Measurements from ENCODE around the gene ANKRD6. TPM values are rescaled to one million over a fixed set of nuclear protein-coding genes. Genes with fewer than 3 reads are reported as not detected.

ANKRD6 gene
- polyA plus RNA-seq, 1 of the 3 experiments (the other 2 are of a cell fraction), result 2.6 TPM

DNA sequence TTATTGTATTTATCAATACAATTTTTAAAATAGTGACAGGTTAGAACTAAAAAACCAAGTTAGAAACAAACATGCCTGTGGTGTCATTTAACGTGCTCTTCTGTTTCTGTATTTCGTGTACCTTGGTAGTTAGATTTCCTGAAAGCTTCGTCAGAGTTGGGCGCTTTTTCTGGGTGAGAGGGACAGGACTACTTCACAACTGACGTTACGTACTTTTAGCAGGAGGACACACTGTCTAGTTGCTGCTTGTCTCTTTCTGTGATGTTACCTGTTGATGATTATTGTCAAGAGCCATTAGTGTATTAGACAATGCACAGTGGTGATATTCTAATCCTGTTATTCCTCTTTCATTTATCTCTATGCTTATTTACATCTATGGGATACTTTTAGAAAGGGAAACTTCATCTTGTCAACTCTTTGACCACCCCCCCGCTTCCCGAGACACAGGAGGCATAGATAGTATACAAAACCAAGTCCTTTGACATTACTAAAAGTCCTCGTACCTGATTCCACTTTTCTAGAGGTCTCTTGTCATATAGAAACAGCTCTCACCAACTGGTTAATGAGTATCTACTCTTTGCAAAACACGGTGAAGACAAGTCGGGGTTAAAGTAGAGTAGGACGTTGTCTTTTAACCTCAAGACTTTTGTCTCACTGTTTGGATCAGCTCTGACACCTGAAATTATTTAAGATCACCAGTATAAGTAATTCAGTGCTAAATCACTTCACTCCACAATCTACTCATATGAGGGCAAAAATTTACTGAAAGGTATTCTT is 109.3 kb downstream of the ANKRD6 start:
- no peak for DNase-seq
- TF ChIP-seq TAF1 (IDR thresholded peaks at IDR 0.05; ENCODE audit: borderline replicate concordance, low read depth, low read length) (no peak), YY1 (IDR thresholded peaks at IDR 0.05; ENCODE audit: low read depth) (no peak), RFX5 (IDR thresholded peaks at IDR 0.05; ENCODE audit: low read length) (no peak), RXRA (IDR thresholded peaks at IDR 0.05; ENCODE audit: borderline replicate concordance, low read depth) (no peak)
- WGBS (ENCODE audit: low lambda C conversion rate), result 73% methylated on average over 12 of the region's 12 CpGs
- Histone ChIP-seq H3K27ac (ENCODE audit: low read depth in 2 of 2, low read length in 1 of 2) (no peak overlapping the region), H3K4me2 (no peak overlapping the region), H4K20me1 (ENCODE audit: insufficient read depth) (no peaks in the 10 kb centered on the region), H2AFZ (ENCODE audit: low read depth) (no peak overlapping the region), H3K4me3 (ENCODE audit: low read depth in 2 of 2, low read length in 1 of 2) (no peak overlapping the region), H3K27me3 (ENCODE audit: insufficient read depth) (no peaks in the 10 kb centered on the region), H3K9me3 (no peaks in the 10 kb centered on the region), H3K36me3 (replicated peaks in 1 of 2; ENCODE audit: control insufficient read depth in 1 of 2, insufficient read depth in 2 of 2, low read length in 1 of 2) (no peaks in the 10 kb centered on the region), H3K9ac (no peak overlapping the region), H3F3A (replicated peaks; ENCODE audit: insufficient read depth) (no peaks in the 10 kb centered on the region), H3K9me2 (no peaks in the 10 kb centered on the region), H3K79me2 (ENCODE audit: insufficient read depth) (no peaks in the 10 kb centered on the region), H3K4me1 (ENCODE audit: control insufficient read depth in 1 of 2, insufficient read depth in 2 of 2, low read depth in 1 of 2, low read length in 1 of 2) (peaks cover 0 to 10% of the 10 kb centered on the region in 2 experiments; a peak in 2 of 4 replicates)
- CTCF ChIA-PET, result interaction anchor here (1.2 kb wide), 1 partner anchor 13 kb away, joined by 3 read pairs; no protein-coding TSS in a partner anchor
- POLR2A ChIA-PET, result no interaction called here

DNA sequence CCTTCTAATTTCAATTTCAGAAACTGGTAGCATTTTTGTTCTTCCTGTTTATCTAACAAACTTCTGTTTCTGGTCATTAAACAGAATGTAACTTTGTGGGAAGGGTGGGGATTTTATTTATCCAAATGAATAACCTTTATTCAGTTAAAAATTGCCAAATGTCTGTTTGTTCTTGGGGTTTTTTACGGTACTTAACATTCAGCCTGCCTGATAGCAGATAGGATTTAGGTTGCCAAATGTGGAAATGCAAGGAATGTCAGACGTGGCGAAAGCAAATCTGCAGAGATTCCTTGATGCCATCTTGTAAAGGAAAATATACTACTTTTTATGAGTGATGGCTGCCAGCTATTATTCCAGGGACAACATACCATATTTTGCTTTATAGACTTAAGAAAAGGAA is 109.9 kb downstream of the ANKRD6 start:
- CTCF ChIA-PET, result no interaction called here
- Histone ChIP-seq H3K79me2 (ENCODE audit: insufficient read depth) (no peaks in the 10 kb centered on the region), H3K9me2 (no peaks in the 10 kb centered on the region), H3K9me3 (no peaks in the 10 kb centered on the region), H3K27me3 (ENCODE audit: insufficient read depth) (no peaks in the 10 kb centered on the region), H3K4me2 (no peak overlapping the region), H3K4me3 (ENCODE audit: low read depth in 2 of 2, low read length in 1 of 2) (no peak overlapping the region), H2AFZ (ENCODE audit: low read depth) (no peak overlapping the region), H3K27ac (ENCODE audit: low read depth in 2 of 2, low read length in 1 of 2) (no peak overlapping the region), H3K36me3 (replicated peaks in 1 of 2; ENCODE audit: control insufficient read depth in 1 of 2, insufficient read depth in 2 of 2, low read length in 1 of 2) (no peaks in the 10 kb centered on the region), H3K9ac (no peak overlapping the region), H4K20me1 (ENCODE audit: insufficient read depth) (no peaks in the 10 kb centered on the region), H3F3A (replicated peaks; ENCODE audit: insufficient read depth) (no peaks in the 10 kb centered on the region), H3K4me1 (ENCODE audit: control insufficient read depth in 1 of 2, insufficient read depth in 2 of 2, low read depth in 1 of 2, low read length in 1 of 2) (peaks cover 0 to 8% of the 10 kb centered on the region in 2 experiments; a peak in 2 of 4 replicates)
- POLR2A ChIA-PET, result no interaction called here
- DNase-seq, result no peak
- 70% methylated on average over 3 of the region's 3 CpGs for WGBS (ENCODE audit: low lambda C conversion rate)
- TF ChIP-seq FOXJ3 (CRISPR knock-in tag; IDR thresholded peaks at IDR 0.05) (no peak), SIN3A (IDR thresholded peaks at IDR 0.05; ENCODE audit: borderline replicate concordance, low read depth, low read length) (no peak), RCOR1 (IDR thresholded peaks at IDR 0.05; ENCODE audit: low read length) (no peak), RAD21 (IDR thresholded peaks at IDR 0.05; ENCODE audit: low read length) (no peak), JUND (IDR thresholded peaks at IDR 0.05) (no peak), POLR2AphosphoS5 (IDR thresholded peaks at IDR 0.05; ENCODE audit: low read depth, low read length) (no peak), MEF2A (IDR thresholded peaks at IDR 0.05; ENCODE audit: borderline replicate concordance, low read depth) (no peak), EZH2phosphoT487 (IDR thresholded peaks at IDR 0.05; ENCODE audit: borderline replicate concordance, low read depth) (no peak), ELF1 (IDR thresholded peaks at IDR 0.05) (no peak), GABPA (IDR thresholded peaks at IDR 0.05; ENCODE audit: low read depth) (no peak), YY1 (IDR thresholded peaks at IDR 0.05; ENCODE audit: low read depth) (no peak), CHD2 (IDR thresholded peaks at IDR 0.05; ENCODE audit: low read length, partially characterized antibody) (no peak)
- TF ChIP-seq, protein P1, sequence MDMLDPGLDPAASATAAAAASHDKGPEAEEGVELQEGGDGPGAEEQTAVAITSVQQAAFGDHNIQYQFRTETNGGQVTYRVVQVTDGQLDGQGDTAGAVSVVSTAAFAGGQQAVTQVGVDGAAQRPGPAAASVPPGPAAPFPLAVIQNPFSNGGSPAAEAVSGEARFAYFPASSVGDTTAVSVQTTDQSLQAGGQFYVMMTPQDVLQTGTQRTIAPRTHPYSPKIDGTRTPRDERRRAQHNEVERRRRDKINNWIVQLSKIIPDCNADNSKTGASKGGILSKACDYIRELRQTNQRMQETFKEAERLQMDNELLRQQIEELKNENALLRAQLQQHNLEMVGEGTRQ (IDR thresholded peaks at IDR 0.05; ENCODE audit: borderline replicate concordance, low read depth, low read length), result no peak
- TF ChIP-seq, protein P2, sequence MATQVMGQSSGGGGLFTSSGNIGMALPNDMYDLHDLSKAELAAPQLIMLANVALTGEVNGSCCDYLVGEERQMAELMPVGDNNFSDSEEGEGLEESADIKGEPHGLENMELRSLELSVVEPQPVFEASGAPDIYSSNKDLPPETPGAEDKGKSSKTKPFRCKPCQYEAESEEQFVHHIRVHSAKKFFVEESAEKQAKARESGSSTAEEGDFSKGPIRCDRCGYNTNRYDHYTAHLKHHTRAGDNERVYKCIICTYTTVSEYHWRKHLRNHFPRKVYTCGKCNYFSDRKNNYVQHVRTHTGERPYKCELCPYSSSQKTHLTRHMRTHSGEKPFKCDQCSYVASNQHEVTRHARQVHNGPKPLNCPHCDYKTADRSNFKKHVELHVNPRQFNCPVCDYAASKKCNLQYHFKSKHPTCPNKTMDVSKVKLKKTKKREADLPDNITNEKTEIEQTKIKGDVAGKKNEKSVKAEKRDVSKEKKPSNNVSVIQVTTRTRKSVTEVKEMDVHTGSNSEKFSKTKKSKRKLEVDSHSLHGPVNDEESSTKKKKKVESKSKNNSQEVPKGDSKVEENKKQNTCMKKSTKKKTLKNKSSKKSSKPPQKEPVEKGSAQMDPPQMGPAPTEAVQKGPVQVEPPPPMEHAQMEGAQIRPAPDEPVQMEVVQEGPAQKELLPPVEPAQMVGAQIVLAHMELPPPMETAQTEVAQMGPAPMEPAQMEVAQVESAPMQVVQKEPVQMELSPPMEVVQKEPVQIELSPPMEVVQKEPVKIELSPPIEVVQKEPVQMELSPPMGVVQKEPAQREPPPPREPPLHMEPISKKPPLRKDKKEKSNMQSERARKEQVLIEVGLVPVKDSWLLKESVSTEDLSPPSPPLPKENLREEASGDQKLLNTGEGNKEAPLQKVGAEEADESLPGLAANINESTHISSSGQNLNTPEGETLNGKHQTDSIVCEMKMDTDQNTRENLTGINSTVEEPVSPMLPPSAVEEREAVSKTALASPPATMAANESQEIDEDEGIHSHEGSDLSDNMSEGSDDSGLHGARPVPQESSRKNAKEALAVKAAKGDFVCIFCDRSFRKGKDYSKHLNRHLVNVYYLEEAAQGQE (IDR thresholded peaks at IDR 0.05; ENCODE audit: low read depth, low read length), result no peak
- TF ChIP-seq, protein P3, sequence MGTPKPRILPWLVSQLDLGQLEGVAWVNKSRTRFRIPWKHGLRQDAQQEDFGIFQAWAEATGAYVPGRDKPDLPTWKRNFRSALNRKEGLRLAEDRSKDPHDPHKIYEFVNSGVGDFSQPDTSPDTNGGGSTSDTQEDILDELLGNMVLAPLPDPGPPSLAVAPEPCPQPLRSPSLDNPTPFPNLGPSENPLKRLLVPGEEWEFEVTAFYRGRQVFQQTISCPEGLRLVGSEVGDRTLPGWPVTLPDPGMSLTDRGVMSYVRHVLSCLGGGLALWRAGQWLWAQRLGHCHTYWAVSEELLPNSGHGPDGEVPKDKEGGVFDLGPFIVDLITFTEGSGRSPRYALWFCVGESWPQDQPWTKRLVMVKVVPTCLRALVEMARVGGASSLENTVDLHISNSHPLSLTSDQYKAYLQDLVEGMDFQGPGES (IDR thresholded peaks at IDR 0.05; ENCODE audit: low read depth, low read length), result no peak
- TF ChIP-seq, protein P4, sequence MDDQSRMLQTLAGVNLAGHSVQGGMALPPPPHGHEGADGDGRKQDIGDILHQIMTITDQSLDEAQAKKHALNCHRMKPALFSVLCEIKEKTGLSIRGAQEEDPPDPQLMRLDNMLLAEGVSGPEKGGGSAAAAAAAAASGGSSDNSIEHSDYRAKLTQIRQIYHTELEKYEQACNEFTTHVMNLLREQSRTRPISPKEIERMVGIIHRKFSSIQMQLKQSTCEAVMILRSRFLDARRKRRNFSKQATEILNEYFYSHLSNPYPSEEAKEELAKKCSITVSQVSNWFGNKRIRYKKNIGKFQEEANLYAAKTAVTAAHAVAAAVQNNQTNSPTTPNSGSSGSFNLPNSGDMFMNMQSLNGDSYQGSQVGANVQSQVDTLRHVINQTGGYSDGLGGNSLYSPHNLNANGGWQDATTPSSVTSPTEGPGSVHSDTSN (IDR thresholded peaks at IDR 0.05), result no peak
